ENCODE data around the gene DVL1.
A peak's percentile ranks its signal among the peaks of the same experiment; 100 is the strongest.

DVL1 gene

DNA sequence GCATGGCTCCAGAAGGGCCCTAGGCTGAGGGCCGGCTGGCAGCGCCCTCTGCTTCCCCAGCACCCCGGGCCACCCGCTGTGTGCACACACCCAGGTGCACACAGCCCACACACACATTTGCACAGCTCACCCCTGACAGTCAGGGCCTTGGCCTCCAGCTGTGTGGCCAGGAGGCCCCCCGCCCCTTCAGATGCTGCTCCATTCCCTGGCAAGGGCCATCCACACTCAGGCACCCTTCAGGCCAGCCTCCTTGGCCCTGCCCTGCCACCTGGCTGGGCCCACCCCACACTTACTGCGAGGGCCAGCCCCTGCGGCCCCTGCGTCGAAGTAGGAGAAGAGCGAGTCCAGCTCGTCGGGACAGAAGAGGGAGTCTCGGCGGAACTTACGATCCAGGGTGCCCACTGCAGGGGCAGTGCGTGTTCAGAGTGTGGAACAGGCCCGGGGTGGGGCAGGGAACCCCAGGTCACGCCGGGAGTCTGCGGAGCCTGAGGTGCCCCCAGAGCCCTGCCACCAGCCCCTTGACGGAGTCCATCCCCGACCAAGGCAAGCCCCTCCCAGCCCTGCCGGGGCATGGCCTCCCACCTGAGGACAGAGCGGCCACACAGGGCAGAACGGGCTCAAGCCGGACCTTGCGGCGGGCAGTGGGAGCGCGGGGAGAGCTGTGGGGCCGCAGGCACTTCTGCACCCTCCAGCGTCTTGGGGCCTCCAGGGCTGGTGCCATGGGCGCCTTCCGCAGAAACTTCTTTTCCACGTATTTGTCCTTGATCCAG, 53.9 kb downstream of the DVL1 start:
- no peak for ATAC-seq

DNA sequence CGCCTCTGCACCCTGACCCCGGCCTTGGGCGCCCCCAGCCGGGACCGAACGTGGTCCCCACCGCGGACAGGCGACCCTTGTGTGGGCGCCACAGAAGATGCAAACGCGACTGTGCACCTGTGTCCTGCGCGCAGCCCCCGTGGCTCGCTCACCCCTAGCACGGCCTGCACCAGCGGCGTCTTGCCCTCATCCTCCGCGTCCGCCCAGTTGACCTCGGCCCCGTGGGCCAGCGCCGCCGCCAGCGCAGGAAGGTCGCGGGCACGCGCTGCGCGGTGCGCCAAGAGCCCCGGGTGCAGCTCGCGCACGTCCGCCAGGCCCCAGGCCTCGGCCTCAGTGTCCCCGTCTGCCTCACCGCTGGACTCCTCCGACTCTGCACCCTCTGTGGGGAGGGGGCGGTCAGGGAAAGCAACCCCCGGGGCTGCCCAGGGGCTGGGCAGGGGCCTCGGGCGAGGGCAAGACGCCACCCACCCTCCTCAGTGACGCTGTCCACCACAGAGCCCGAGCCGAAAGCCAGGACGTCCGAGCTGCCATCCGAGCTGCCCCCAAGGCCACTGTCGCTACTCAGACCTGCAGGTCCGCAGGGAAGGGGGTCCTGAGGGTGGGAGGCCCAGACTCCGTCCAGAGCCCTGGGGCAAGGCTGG, 54.8 kb downstream of the DVL1 start:
- ATAC-seq, result no peak

DNA sequence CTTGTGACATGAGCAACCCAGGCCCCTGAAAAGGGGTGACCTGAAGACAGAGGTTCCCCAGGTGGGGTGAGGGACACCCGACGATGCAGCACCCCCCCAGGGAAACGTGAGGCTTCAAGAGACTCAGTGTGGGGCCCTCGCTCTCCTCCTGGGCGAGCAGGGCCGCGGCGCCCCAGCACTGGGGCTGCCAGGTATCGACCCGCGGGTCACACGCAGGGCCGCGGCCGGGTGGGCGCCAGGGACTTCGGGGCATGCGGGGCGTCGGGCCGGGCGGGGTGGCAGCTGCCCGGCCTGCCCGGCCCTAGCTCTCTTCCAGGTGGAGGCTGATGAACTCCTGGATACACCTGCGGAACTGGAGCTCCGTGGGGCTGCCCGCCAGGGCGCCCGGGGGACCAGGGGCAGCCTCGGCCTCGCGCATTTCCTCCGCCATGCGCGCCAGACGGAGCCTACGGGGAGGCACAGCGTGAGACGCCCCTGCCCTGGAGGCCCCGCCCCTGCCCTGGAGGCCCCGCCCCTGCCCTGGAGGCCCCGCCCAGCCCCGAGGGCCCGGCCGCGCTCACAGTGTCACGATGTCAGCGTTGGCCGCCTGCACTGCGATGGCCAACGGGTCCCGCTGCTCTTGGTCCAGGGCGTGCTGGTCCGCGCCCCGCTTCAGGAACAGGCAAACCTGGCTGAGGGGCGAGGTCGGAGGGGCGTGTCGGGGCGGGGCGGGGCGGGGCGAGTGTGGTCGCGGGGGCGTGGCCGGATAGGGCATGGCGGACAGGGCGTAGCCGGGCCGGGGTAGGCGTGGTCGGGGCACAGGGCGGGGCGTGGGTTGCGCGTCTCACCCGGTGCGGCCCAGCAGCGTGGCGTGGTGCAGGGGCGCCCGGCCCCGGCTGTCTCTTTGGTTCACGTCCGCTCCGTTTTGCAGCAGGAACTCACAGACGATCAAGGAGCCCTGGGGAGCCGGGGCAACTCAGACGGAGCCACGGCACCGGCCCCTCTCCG, 55.7 kb downstream of the DVL1 start:
- ATAC-seq, result no peak

DNA sequence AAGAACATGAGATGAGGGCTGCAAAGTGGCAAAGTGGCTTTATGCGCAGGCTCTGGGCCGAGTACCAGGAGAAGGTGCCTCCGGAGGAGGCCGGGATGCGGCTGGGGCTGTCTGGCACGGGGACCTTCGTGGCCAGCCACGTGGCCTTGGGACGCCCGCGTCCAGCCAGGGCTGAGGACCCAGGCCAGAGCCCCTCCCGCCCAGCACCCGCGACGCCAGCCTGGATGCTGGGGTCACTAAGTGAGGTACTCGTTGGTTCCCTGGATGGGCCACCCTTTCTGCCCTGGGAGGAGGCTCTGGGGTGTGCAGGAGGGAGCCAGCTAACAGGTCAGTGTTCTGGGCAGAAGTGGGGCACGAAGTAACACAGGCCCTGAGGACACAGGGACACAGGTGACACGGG, 56.4 kb downstream of the DVL1 start:
- ATAC-seq, result no peak

DNA sequence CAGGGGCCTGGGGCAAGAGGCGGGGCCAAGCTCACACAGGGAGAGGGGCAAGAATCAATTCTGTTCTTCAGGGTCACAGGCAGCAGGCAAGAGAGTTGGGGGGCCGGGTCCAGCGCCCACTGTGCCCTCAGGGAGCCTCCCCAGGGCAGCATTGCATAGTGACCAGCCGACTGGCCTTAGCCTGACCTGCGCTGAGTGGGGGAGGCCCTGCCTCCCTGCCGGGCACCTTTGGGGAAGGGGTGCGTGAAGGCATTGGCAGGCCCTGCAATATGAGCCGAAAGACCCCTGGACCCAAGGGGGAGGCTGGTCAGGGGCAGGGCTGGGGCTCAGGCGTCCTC, 56.8 kb downstream of the DVL1 start:
- no peak for ATAC-seq

DNA sequence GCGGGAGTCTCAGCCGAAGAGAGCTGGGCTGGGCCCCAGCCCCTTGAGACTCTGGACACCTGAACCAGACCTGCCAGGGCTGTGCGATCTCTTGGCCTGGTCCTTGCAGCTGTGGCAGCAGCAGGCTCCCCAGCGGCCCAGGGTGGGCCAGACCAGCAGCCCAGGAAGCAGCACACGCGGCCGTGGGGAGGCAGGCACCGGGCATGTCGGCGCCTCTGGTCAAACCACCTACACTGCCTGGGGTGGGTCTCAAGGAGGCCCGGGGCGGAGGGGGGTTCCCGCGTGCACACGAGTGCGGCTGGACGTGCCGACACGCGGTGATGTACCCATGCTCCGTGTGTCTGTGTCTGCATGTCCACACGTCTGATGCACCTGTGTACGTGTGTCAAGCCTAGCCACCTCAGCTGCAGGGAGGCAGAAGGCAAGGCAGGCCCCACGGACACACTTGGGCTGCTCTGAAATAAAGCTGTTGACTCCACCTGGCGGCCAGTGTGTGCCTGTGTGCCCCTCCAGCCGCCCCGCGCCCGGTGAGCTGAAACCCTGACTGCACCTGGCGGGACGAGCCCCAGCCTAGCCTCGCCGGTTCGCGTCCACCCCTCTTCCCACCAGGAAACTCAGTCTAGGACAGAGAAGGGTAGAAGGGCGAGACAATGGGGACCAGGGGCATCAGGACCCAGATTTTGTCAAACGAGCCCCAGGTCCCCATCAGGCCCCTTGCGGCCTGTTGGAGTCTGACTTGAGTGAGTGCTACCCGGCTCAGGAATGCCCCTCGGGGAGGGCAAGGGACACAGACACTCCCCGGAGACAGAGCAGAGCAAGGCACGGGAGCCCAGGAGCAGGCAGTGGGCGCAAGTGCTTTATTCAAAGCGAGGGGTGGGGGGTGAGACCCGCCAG, 57.4 kb downstream of the DVL1 start:
- ATAC-seq, result peak; percentile 85 to 89

DNA sequence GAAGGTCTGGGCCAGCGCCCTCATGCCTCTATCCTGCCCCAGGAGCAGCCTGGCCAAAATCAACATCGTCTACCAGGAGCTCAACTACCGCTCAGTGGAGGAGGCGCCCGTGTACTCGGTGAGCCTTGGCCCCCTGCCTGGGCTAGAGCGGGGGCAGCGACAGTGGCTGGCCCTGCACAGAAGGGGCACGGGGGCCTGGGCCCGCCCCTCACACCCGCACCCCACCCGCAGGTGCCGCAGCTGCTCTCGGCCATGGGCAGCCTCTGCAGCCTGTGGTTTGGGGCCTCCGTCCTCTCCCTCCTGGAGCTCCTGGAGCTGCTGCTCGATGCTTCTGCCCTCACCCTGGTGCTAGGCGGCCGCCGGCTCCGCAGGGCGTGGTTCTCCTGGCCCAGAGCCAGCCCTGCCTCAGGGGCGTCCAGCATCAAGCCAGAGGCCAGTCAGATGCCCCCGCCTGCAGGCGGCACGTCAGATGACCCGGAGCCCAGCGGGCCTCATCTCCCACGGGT, 58.1 kb downstream of the DVL1 start:
- ATAC-seq, result no peak

DNA sequence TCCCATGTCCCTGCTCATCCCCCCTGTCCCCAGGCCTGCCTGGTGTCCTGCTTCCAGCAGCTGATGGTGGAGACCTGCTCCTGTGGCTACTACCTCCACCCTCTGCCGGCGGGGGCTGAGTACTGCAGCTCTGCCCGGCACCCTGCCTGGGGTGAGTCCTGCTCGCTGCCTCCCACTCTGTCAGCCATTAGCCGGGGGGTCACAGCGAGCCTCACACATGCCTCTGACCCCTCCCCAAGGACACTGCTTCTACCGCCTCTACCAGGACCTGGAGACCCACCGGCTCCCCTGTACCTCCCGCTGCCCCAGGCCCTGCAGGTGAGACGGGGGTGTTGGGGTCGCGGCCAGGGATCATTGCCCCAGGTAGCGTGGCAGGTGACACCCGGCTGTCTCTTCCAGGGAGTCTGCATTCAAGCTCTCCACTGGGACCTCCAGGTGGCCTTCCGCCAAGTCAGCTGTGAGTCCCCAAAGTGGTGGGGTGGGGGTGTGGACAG, 58.9 kb downstream of the DVL1 start:
- ATAC-seq, result peak; percentile 48 to 52

DNA sequence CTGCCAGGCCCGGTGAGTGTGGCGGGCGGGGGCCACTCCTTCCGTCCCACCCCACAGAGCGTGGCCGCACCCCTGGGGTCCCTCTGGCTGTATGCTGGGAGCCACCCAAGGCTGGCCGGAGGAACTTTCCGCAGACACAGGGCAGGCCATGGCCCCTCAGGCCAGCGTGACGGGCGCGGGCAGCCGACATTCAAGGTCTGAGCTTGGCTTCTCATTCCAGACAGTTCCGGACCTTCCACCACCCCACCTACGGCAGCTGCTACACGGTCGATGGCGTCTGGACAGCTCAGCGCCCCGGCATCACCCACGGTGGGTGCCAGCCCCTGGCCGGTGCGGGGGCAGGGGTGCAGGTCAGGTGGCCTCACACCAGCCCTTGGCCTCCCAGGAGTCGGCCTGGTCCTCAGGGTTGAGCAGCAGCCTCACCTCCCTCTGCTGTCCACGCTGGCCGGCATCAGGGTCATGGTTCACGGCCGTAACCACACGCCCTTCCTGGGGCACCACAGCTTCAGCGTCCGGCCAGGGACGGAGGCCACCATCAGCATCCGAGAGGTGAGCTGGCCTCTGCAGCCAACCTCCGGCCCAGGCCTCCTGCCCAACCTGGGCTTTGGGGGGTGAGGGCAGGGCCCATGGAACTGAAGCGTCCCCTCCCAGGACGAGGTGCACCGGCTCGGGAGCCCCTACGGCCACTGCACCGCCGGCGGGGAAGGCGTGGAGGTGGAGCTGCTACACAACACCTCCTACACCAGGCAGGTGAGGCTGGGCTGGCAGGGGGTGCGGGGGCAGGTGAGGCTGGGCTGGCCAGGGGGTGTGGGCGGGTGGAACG, 61.7 kb downstream of the DVL1 start:
- ATAC-seq, result no peak

DNA sequence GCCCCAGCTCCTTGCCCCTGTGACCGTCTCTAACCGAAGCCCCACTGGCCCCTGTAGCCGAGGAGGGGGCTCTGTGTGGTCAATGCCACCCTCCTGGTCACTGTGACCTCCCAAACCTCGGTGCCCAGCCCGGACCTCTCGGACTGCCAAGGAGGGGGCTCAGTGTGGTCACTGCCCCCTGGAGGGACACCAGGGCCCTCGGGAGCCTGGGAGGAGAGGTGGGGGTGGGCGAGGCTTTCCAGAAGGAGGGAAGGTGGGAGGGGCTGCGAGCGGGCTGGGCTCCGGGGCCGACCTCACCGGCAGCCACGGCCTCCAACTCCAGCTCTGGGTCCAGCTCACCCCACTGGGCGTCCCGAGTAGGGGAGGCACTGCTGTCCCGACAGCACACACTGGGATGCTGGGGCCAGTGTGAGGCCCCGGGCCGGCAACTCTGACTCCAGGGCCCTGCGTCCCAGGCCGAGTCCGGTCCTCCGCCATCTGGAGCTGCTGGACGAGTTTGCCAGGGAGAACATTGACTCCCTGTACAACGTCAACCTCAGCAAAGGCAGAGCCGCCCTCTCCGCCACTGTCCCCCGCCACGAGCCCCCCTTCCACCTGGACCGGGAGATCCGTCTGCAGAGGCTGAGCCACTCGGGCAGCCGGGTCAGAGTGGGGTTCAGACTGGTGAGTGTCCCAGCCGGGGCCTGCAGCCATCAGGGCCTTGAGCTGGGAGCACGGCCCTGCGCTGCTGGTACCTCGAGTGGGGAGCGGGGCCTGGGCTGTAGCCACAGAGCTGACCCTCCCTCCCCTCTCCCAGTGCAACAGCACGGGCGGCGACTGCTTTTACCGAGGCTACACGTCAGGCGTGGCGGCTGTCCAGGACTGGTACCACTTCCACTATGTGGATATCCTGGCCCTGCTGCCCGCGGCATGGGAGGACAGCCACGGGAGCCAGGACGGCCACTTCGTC, 62.6 kb downstream of the DVL1 start:
- ATAC-seq, result no peak

DNA sequence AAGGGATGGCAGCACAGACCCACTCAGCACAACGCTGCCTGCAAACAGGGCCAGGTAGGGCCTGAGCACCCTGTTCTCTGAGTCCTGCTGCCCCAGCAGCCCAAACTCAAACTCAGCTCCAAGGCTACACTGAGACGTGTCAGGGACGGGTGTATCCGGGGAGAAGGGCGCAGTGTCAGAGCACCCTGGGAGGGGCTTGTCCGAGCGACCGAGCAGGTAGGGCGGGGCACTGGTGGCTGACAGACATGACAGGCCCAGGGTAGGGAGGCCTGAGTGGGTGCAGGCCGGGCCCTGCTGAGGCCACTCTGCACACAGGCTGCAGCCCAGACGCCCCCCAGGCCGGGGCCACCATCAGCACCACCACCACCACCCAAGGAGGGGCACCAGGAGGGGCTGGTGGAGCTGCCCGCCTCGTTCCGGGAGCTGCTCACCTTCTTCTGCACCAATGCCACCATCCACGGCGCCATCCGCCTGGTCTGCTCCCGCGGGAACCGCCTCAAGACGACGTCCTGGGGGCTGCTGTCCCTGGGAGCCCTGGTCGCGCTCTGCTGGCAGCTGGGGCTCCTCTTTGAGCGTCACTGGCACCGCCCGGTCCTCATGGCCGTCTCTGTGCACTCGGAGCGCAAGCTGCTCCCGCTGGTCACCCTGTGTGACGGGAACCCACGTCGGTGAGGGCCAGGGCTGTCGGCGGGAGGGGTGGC, 63.5 kb downstream of the DVL1 start:
- ATAC-seq, result no peak

Measured in activated CD4-positive, CD25-positive, alpha-beta regulatory T cell treated with anti-CD3 and anti-CD28 coated beads, Interleukin-2, amount 50 U/mL, for 24 hours (primary cell).